Measurements from ENCODE around the gene PHF14.

- TF ChIP-seq, protein P1, sequence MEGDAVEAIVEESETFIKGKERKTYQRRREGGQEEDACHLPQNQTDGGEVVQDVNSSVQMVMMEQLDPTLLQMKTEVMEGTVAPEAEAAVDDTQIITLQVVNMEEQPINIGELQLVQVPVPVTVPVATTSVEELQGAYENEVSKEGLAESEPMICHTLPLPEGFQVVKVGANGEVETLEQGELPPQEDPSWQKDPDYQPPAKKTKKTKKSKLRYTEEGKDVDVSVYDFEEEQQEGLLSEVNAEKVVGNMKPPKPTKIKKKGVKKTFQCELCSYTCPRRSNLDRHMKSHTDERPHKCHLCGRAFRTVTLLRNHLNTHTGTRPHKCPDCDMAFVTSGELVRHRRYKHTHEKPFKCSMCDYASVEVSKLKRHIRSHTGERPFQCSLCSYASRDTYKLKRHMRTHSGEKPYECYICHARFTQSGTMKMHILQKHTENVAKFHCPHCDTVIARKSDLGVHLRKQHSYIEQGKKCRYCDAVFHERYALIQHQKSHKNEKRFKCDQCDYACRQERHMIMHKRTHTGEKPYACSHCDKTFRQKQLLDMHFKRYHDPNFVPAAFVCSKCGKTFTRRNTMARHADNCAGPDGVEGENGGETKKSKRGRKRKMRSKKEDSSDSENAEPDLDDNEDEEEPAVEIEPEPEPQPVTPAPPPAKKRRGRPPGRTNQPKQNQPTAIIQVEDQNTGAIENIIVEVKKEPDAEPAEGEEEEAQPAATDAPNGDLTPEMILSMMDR (IDR thresholded peaks at IDR 0.05 in 8 of 11, conservative IDR thresholded peaks at IDR 0.05 in 3 of 11) = no peak
- no peak for TF ChIP-seq POLR2AphosphoS5 (IDR thresholded peaks at IDR 0.05)
- TF ChIP-seq POLR2A (IDR thresholded peaks at IDR 0.05) = no peak
These were observed 244.3 kb downstream of the PHF14 start for GRCh38 chr7:11217848-11218565.

All from spleen (tissue), 7 donors.